HG03045 (cell line): ENCODE results near the gene PTPRN2.
"Not testable (repeated sequence)": the region's sequence is repeated elsewhere in the genome, so short reads cannot be mapped to it uniquely, and the experiment has no call there.

Source experiments
- ATAC-seq: cut with Tn5 transposase; IDR thresholded peaks from one replicate; pipeline ENCODE4 v1.9.1; 2021; ENCODE audit warnings: mild to moderate bottlenecking, moderate library complexity; ENCODE audit not compliant: unreplicated experiment

PTPRN2 gene

DNA sequence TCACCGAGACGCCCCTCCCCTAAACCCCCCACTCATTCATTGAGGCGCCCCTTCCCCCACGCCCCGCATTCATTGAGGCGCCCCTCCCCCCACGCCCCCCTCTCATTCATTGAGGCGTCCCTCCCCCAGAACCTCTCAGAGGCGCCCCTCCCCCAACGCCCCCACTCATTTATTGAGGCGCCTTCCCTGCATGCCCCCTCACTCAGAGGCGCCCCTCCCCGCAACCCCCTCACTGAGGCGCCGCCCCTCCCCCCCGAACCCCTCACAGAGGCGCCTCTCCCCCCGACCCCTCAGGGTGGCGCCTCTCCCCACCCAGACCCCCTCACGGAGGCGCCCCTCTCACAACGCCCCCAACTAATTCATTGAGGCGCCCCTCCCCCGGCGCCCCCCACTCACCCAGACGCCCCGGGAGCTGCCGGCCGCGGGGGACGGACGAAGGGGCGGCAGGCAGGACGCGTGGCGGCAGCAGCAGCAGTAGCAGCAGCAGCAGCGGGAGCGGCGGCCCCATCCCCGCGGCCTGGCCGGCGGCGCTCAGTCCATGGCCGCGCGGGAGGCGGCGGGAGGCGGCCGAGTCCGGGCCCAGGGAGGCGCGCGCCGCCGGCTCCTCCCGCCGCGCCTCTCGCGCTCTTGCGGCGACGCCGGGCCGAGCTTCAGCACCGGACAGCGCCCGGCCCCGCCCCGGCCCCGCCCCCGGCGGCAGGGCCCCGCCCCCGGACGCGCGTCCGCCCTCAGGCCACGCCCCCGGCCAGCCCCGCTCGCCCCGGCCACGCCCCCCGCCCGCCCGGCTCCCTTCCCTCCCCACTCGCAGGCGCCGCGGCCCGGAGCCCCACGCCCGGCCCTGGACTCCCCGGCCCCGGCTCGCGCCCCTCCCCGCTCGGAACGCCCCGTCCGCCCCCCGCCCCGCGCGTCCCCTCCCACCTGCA lies at the start of gene PTPRN2:
Gene PTPRN2, minus strand, starts transcription at position 662 of the 923 bp plus-strand sequence.
- ATAC-seq, result peak; percentile 77

DNA sequence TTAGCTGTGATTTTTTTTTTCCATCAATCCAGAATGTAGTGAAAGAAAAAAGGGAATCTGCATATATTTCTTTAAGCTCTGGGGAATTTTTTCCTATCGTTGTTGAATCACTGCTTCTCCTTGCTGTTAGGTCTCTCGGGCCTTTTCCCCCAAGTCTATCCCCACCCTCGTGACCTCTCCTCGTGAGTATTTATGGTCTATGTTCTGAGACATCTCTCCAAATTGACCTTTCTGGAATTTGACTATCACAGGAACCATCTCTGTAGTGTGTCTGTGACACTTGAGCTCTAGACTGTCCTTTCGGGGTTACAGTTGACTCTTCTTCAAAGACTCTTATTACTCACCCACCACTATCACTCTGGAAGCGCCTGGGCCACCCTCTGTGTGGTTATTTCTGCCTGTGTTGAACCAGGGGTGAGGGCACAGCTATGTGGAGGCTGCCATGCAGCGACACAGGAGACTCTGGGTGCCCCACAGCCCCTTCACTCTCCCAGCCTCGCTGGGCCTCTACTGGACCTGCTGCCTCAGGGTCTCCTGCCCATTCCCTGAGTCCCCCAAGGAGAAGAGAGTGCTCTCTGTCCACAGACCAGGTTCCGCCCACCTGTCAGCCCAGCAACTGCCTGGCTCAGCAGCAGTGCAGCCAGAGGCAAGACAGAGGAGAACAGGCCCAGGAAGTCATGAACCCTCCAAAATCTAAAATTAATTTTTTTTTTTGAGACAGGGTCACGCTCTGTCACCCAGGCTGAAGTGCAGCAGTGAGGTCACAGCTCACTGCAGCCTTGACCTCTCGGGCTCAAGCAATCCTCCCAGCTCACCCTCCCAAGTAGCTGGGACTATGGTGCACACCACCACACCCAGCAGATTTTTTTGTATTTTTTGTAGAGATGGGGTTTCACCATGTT lies 45.7 kb upstream of the PTPRN2 start:
- ATAC-seq, result no peak

GRCh38 chr7:158631574-158632195 lies 44.1 kb upstream of the PTPRN2 start:
- ATAC-seq, result no peak

GRCh38 chr7:158626289-158626688 lies 38.7 kb upstream of the PTPRN2 start:
- ATAC-seq, result not testable (repeated sequence)

GRCh38 chr7:158623241-158623640 lies 35.6 kb upstream of the PTPRN2 start:
- ATAC-seq, result no peak

- no peak for ATAC-seq
These were observed 33.3 kb upstream of the PTPRN2 start for GRCh38 chr7:158620839-158621441.

DNA sequence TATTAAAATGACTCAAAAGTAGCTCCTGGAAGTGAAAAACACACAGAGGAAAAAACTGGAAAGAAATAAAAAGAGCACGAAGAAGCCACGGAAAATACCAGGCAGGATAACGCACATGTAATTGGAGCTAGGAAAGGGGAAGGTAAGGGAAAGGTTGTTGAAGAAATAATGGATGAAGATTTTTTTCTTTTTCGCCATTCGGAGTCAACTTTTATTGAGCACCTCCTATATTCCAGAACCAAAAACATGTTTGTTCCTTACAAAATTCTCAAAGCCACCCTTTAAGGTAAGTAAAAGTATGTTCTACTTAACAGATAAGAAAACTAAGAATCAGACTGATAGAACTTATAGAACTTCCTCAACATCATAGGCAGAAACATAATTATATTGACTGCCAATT lies 32.8 kb upstream of the PTPRN2 start:
- no peak for ATAC-seq

DNA sequence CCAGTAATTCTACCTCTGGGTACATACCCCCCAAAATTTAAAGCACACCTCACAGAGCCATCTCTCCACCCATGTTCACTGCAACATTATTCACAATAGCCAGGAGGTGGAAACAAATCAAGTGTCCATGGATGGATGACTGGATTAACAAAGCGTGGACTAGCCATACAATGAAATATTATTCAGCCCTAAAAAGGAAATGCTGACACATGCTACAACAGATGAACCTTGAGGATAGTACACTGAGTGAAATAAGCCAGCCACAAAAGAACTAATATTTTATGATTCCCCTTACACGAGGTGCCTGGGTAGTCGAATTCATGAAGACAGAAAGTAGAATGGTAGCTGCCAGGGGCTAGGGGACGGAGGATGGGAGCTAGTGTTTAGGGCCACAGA lies 31.1 kb upstream of the PTPRN2 start:
- ATAC-seq, result no peak

DNA sequence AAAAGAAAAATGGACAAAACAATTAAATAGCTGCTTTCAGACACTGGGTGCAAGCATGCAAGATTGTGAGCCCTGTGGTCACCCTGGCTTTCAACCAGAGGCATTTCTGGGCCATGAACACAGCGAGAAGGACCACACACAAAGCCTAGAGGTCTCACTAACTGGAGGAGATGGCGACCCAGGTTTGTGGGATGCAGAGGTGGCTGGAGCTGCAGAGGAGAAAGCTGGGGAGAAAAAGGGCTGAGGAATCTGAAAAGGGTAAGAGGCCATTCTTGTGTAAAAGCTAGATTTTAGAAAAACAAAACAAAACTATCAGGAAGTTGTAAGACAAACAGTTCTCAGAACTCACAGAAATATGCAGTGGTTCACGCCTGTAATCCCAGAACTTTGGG lies 30.1 kb upstream of the PTPRN2 start:
- ATAC-seq, result no peak

DNA sequence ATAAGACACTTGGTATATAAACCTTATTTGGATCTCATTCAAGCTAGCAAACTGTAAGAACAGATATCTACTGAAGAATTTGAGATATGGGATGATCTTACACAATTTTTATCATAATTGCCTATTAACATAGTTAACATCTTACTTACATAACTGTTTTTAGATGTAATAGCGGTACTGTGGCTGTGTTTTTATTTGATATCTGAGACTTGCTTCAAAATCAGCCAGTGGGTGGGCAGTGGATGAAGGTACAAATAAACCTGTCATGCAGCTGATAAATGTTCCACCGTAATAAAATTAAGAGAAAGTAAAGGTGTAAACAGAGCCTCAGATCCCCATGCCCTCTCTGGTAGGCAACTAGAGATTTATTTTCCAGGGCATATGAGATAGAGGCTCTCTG lies 28.4 kb upstream of the PTPRN2 start:
- ATAC-seq, result no peak

DNA sequence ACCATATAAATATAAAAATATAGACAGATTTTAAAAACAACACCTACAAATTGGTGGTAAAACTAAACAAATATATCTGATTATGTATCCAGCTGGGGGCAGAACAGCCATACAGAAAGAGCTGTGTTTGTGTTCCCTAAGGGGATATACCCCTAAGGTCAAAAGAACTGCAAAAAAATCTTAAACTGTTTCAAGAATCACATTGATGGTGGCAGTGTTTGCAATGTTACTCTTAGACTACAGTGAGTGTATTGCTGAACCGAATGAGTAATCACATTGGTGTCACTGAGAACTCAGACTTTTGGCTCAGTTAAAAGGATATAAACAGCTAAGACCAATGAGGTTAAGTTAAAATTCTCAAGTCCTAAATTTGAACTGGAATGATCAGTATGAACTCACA lies 27.1 kb upstream of the PTPRN2 start:
- ATAC-seq, result no peak

- ATAC-seq, result peak; percentile 80
These were observed 25.9 kb upstream of the PTPRN2 start for GRCh38 chr7:158613481-158613880.

- ATAC-seq, result no peak
These were observed 24.9 kb upstream of the PTPRN2 start for GRCh38 chr7:158612546-158612945.

- no peak for ATAC-seq
These were observed 23.9 kb upstream of the PTPRN2 start for GRCh38 chr7:158611541-158611940.

DNA sequence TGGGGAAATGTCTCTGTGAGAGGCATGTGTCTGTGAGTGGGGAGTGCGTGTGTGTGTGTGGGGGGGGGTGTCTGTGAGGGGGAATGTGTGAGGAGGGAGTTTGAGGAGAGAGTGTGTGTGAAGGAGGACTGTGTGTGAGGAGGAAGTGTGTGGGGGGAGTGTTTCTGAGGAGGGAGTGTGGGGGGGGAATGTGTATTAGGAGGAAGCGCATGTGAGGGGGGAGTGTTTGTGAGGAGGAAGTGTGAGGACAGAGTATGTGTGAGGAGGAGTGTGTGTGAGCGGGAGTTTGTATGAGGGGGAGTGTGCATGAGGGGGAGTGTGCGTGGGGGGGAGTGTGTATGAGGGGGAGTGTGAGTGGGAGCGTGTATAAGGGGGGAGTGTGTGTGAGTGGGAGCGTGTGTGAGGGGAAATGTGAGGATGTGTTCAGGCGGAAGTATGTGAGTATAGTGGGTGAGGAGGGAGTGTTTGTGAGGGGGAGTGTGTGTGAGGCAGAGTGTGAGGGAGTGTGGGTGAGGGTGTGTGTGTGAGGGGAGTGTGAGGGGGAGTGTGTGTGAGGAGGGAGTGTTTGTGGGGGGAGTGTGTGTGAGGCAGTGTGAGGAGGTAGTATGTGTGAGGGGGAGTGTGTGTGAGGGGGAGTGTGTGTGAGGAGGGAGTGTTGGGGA lies 21.8 kb upstream of the PTPRN2 start:
- no peak for ATAC-seq

DNA sequence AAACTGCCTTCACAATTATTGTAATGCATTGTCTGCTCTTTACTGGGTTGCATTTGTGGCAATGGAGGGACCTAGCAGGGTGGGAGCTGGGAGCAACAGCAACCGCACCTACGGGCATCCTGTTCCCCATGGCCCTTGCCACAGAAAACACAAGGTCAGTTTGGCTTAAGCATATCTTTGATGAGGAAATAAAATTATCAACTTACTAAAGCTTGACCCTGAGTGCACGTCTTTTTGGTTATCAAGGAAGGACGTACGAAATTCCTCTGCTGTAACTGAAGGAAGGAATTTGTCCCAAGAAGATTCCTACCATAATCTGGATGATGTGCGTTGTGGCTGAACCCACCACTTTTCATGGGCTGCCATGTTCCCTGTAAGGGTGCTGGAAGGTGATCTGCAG lies 19.9 kb upstream of the PTPRN2 start:
- ATAC-seq, result no peak

- ATAC-seq, result no peak
These were observed 19.2 kb upstream of the PTPRN2 start for GRCh38 chr7:158606671-158607424.

DNA sequence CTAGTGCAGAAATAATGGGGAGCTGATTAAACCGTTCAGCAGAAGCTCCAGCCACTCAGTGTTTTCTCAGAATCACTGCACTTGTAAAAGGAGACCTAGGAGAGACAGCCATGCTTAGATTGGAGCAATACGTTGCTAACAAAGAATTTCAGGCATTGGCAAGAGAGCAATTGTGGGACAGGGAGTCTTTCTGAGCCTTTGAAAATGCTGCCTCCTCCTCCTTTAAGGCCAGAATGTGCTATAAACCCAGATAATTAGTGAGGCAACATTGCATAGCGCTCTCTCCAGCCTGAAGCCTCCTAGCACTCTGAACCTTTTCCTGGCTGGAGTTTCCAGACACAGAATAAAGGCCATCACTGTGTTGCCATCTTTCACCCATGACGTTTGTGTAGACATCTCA lies 18.5 kb upstream of the PTPRN2 start:
- no peak for ATAC-seq
